NCI-H2029 (cell line): Measurements from ENCODE around the gene ARHGAP10.
"Not testable (repeated sequence)": the region's sequence is repeated elsewhere in the genome, so short reads cannot be mapped to it uniquely, and the experiment has no call there.

ENCODE experiments used
- DNase-seq: peaks from one replicate; lab custom pipeline; 2025; lab: John Stamatoyannopoulos, UW

Gene ARHGAP10

GRCh38 chr4:147847751-147848590 lies 116.1 kb downstream of the ARHGAP10 start:
- no peak for DNase-seq

GRCh38 chr4:147848634-147849033 lies 116.7 kb downstream of the ARHGAP10 start:
- DNase-seq, result no peak

GRCh38 chr4:147851135-147851534 lies 119.2 kb downstream of the ARHGAP10 start:
- no peak for DNase-seq

GRCh38 chr4:147853706-147854105 lies 121.8 kb downstream of the ARHGAP10 start:
- DNase-seq, result no peak

GRCh38 chr4:147854154-147854553 lies 122.3 kb downstream of the ARHGAP10 start:
- DNase-seq, result no peak

GRCh38 chr4:147855571-147856009 lies 123.7 kb downstream of the ARHGAP10 start:
- no peak for DNase-seq

GRCh38 chr4:147860960-147861359 lies 129.1 kb downstream of the ARHGAP10 start:
- DNase-seq, result no peak

GRCh38 chr4:147862043-147862692 lies 130.3 kb downstream of the ARHGAP10 start:
- DNase-seq, result no peak

GRCh38 chr4:147863111-147863747 lies 131.3 kb downstream of the ARHGAP10 start:
- no peak for DNase-seq

- DNase-seq, result no peak
Measured at GRCh38 chr4:147863808-147864472, 132.1 kb downstream of the ARHGAP10 start.

GRCh38 chr4:147864607-147865006 lies 132.7 kb downstream of the ARHGAP10 start:
- no peak for DNase-seq

GRCh38 chr4:147865926-147866325 lies 134.0 kb downstream of the ARHGAP10 start:
- no peak for DNase-seq

- DNase-seq, result peak; percentile 73
Measured at GRCh38 chr4:147866532-147867271, 134.8 kb downstream of the ARHGAP10 start.

GRCh38 chr4:147874109-147874508 lies 142.2 kb downstream of the ARHGAP10 start:
- DNase-seq, result no peak

GRCh38 chr4:147877308-147877771 lies 145.5 kb downstream of the ARHGAP10 start:
- DNase-seq, result no peak

GRCh38 chr4:147879676-147880075 lies 147.8 kb downstream of the ARHGAP10 start:
- no peak for DNase-seq

GRCh38 chr4:147880511-147880910 lies 148.6 kb downstream of the ARHGAP10 start:
- no peak for DNase-seq

- DNase-seq, result no peak
Measured at GRCh38 chr4:147884536-147884935, 152.6 kb downstream of the ARHGAP10 start.

GRCh38 chr4:147885216-147885615 lies 153.3 kb downstream of the ARHGAP10 start:
- not testable (repeated sequence) for DNase-seq

GRCh38 chr4:147891476-147892115 lies 159.7 kb downstream of the ARHGAP10 start:
- DNase-seq, result no peak

GRCh38 chr4:147899512-147899911 lies 167.6 kb downstream of the ARHGAP10 start:
- no peak for DNase-seq
